ENCODE results near the gene DMRTB1. TPM values are rescaled to one million over a fixed set of nuclear protein-coding genes. Genes with fewer than 3 reads are reported as not detected.

Gene DMRTB1
- total RNA-seq, 1 donor from 2014 or later = not detected

GRCh38 chr1:53417074-53417511 is 42.1 kb upstream of the DMRTB1 start:
- TF ChIP-seq CTCF (conservative IDR thresholded peaks at IDR 0.05) = no peak
- H3K27me3 Mint-ChIP-seq = peaks cover 36% of the 10 kb centered on the region

GRCh38 chr1:53419034-53419433 is 40.2 kb upstream of the DMRTB1 start:
- Mint-ChIP-seq H3K36me3 (no peaks in the 10 kb centered on the region), H3K9me3 (peaks cover 6% of the 10 kb centered on the region), H3K4me1 (ENCODE audit: unreplicated experiment) (peaks cover 21% of the 10 kb centered on the region), H3K27ac (no peak overlapping the region), H3K27me3 (peaks cover 36% of the 10 kb centered on the region), H3K4me3 (no peak overlapping the region)
- DNase-seq (ENCODE audit: extremely low spot score, unreplicated experiment) = no peak
- no peak for TF ChIP-seq CTCF (conservative IDR thresholded peaks at IDR 0.05)

More at GRCh38 chr1:53417074-53417511, 42.1 kb upstream of the DMRTB1 start:
- no peaks in the 10 kb centered on the region for H3K36me3 Mint-ChIP-seq
- no peak for DNase-seq (ENCODE audit: extremely low spot score, unreplicated experiment)
- H3K27ac Mint-ChIP-seq = no peak overlapping the region
- H3K9me3 Mint-ChIP-seq = peaks cover 6% of the 10 kb centered on the region
- H3K4me1 Mint-ChIP-seq (ENCODE audit: unreplicated experiment) = peaks cover 33% of the 10 kb centered on the region
- H3K4me3 Mint-ChIP-seq = no peak overlapping the region

- TF ChIP-seq CTCF (conservative IDR thresholded peaks at IDR 0.05) = no peak
- peaks cover 6% of the 10 kb centered on the region for H3K9me3 Mint-ChIP-seq
- H3K36me3 Mint-ChIP-seq = no peaks in the 10 kb centered on the region
- H3K27me3 Mint-ChIP-seq = peaks cover 38% of the 10 kb centered on the region
- peaks cover 21% of the 10 kb centered on the region for H3K4me1 Mint-ChIP-seq (ENCODE audit: unreplicated experiment)
- no peak overlapping the region for H3K4me3 Mint-ChIP-seq
- H3K27ac Mint-ChIP-seq = no peak overlapping the region
- DNase-seq (ENCODE audit: extremely low spot score, unreplicated experiment) = no peak
These were observed 38.9 kb upstream of the DMRTB1 start for GRCh38 chr1:53420341-53420740.

- Mint-ChIP-seq H3K27me3 (peaks cover 42% of the 10 kb centered on the region), H3K4me1 (ENCODE audit: unreplicated experiment) (peaks cover 21% of the 10 kb centered on the region), H3K27ac (no peak overlapping the region), H3K4me3 (no peak overlapping the region), H3K36me3 (no peaks in the 10 kb centered on the region), H3K9me3 (peaks cover 6% of the 10 kb centered on the region)
- no peak for TF ChIP-seq CTCF (conservative IDR thresholded peaks at IDR 0.05)
- DNase-seq (ENCODE audit: extremely low spot score, unreplicated experiment) = no peak
These were observed 38.0 kb upstream of the DMRTB1 start for GRCh38 chr1:53421208-53421607.

GRCh38 chr1:53430261-53430660 is 28.9 kb upstream of the DMRTB1 start:
- H3K27me3 Mint-ChIP-seq = peaks cover 60% of the 10 kb centered on the region
- no peak overlapping the region for H3K4me3 Mint-ChIP-seq
- TF ChIP-seq CTCF (conservative IDR thresholded peaks at IDR 0.05) = no peak
- no peak overlapping the region for H3K27ac Mint-ChIP-seq
- H3K36me3 Mint-ChIP-seq = no peaks in the 10 kb centered on the region
- DNase-seq (ENCODE audit: extremely low spot score, unreplicated experiment) = no peak
- peaks cover 7% of the 10 kb centered on the region for H3K9me3 Mint-ChIP-seq
- no peaks in the 10 kb centered on the region for H3K4me1 Mint-ChIP-seq (ENCODE audit: unreplicated experiment)

GRCh38 chr1:53430779-53431178 is 28.4 kb upstream of the DMRTB1 start:
- Mint-ChIP-seq H3K27ac (no peak overlapping the region), H3K4me1 (ENCODE audit: unreplicated experiment) (no peaks in the 10 kb centered on the region), H3K36me3 (no peaks in the 10 kb centered on the region), H3K4me3 (no peak overlapping the region), H3K9me3 (peaks cover 7% of the 10 kb centered on the region), H3K27me3 (peaks cover 55% of the 10 kb centered on the region)
- DNase-seq (ENCODE audit: extremely low spot score, unreplicated experiment) = no peak
- no peak for TF ChIP-seq CTCF (conservative IDR thresholded peaks at IDR 0.05)

All from type B pancreatic cell (in vitro differentiated cells).